DOHH2 (cell line): ENCODE results near the gene CDKN1C.

ENCODE experiments used
- CTCF ChIP-seq: fragments of 200-600 bp; sonication (generic); IDR thresholded peaks from one replicate; pipeline ENCODE4 v1.5.1; 2014; ENCODE audit warnings: antibody characterized with exemption, mild to moderate bottlenecking, low read depth, low read length; ENCODE audit not compliant: poor library complexity, severe bottlenecking
- EZH2phosphoT487 ChIP-seq: fragments of 200-600 bp; sonication (generic); IDR thresholded peaks from 2 replicates; pipeline ENCODE4 v1.6.1; 2017; ENCODE audit warnings: borderline replicate concordance, mild to moderate bottlenecking, antibody characterized with exemption, low read length, moderate library complexity, mixed read lengths

- TF ChIP-seq CTCF (no peak), EZH2phosphoT487 (no peak)
Observed at GRCh38 chr11:2919837-2920236, 34.3 kb upstream of the CDKN1C start.
